HL-60 (cell line): ENCODE data around the gene ABO.

Experiments
- DNase-seq, 2 experiments: peaks; one replicate each; pipeline ENCODE4 v3.0.0-alpha.2; 2010 to 2020; ENCODE audit warnings: low read depth in 1 of 2, low spot score in 1 of 2
- H3K27ac ChIP-seq: fragments of 250-450 bp; sonication (Bioruptor Pico); replicated peaks from 2 replicates; pipeline ENCODE4 v1.5.1; 2020; ENCODE audit warnings: mild to moderate bottlenecking, moderate library complexity
- H3K27me3 ChIP-seq: fragments of 250-450 bp; sonication (Bioruptor Pico); 2 replicates; pipeline ENCODE4 v1.5.1; 2021; ENCODE audit warnings: mild to moderate bottlenecking, moderate library complexity; ENCODE audit not compliant: insufficient read depth, poor library complexity, severe bottlenecking
- H3K4me3 ChIP-seq: replicated peaks from 2 replicates; pipeline ENCODE4 v1.5.1; 2011; ENCODE audit warnings: mild to moderate bottlenecking, control low read depth, low read length; ENCODE audit not compliant: insufficient read depth
- GABPA ChIP-seq: IDR thresholded peaks from 2 replicates; pipeline ENCODE4 v1.6.1; 2012; ENCODE audit warnings: low read depth
- POLR2AphosphoS5 ChIP-seq: IDR thresholded peaks from 2 replicates; pipeline ENCODE4 v1.6.1; 2012; ENCODE audit warnings: low read depth
- SPI1 ChIP-seq: IDR thresholded peaks from 2 replicates; pipeline ENCODE4 v1.6.1; 2012; ENCODE audit warnings: low read depth, mild to moderate bottlenecking, borderline replicate concordance
- TF ChIP-seq, protein P1 (sequence below): IDR thresholded peaks from one replicate; pipeline ENCODE4 v1.5.1; 2011; ENCODE audit warnings: low read length, control low read depth, inconsistent platforms; ENCODE audit not compliant: insufficient read depth
- TF ChIP-seq, protein P2 (sequence below): IDR thresholded peaks from 2 replicates; pipeline ENCODE4 v1.6.1; 2012; ENCODE audit warnings: low read depth; ENCODE audit not compliant: insufficient replicate concordance

ABO gene

GRCh38 chr9:133256686-133257091 lies 18.3 kb downstream of the ABO start:
- Histone ChIP-seq H3K27me3 (no peaks in the 10 kb centered on the region), H3K27ac (no peak overlapping the region), H3K4me3 (no peak overlapping the region)
- TF ChIP-seq, protein P1, sequence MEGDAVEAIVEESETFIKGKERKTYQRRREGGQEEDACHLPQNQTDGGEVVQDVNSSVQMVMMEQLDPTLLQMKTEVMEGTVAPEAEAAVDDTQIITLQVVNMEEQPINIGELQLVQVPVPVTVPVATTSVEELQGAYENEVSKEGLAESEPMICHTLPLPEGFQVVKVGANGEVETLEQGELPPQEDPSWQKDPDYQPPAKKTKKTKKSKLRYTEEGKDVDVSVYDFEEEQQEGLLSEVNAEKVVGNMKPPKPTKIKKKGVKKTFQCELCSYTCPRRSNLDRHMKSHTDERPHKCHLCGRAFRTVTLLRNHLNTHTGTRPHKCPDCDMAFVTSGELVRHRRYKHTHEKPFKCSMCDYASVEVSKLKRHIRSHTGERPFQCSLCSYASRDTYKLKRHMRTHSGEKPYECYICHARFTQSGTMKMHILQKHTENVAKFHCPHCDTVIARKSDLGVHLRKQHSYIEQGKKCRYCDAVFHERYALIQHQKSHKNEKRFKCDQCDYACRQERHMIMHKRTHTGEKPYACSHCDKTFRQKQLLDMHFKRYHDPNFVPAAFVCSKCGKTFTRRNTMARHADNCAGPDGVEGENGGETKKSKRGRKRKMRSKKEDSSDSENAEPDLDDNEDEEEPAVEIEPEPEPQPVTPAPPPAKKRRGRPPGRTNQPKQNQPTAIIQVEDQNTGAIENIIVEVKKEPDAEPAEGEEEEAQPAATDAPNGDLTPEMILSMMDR: no peak
- TF ChIP-seq POLR2AphosphoS5: no peak
- TF ChIP-seq, protein P2, sequence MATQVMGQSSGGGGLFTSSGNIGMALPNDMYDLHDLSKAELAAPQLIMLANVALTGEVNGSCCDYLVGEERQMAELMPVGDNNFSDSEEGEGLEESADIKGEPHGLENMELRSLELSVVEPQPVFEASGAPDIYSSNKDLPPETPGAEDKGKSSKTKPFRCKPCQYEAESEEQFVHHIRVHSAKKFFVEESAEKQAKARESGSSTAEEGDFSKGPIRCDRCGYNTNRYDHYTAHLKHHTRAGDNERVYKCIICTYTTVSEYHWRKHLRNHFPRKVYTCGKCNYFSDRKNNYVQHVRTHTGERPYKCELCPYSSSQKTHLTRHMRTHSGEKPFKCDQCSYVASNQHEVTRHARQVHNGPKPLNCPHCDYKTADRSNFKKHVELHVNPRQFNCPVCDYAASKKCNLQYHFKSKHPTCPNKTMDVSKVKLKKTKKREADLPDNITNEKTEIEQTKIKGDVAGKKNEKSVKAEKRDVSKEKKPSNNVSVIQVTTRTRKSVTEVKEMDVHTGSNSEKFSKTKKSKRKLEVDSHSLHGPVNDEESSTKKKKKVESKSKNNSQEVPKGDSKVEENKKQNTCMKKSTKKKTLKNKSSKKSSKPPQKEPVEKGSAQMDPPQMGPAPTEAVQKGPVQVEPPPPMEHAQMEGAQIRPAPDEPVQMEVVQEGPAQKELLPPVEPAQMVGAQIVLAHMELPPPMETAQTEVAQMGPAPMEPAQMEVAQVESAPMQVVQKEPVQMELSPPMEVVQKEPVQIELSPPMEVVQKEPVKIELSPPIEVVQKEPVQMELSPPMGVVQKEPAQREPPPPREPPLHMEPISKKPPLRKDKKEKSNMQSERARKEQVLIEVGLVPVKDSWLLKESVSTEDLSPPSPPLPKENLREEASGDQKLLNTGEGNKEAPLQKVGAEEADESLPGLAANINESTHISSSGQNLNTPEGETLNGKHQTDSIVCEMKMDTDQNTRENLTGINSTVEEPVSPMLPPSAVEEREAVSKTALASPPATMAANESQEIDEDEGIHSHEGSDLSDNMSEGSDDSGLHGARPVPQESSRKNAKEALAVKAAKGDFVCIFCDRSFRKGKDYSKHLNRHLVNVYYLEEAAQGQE: no peak
- no peak for TF ChIP-seq SPI1
- no peak for TF ChIP-seq GABPA
- no peak for DNase-seq

DNA sequence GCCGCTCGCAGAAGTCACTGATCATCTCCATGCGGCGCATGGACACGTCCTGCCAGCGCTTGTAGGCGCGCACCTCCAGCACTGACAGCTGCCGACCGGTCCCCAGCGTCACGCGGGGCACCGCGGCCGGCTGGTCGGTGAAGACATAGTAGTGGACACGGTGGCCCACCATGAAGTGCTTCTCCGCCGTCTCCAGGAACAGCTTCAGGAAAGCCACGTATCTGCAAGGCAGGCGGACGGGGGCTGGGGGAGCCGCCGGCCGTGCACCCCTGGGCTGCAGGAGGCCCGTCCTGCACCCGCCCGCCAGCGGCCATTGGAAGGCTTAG lies 18.9 kb downstream of the ABO start:
- no peak overlapping the region for H3K4me3 ChIP-seq
- DNase-seq: no peak
- H3K27me3 ChIP-seq: no peaks in the 10 kb centered on the region

DNA sequence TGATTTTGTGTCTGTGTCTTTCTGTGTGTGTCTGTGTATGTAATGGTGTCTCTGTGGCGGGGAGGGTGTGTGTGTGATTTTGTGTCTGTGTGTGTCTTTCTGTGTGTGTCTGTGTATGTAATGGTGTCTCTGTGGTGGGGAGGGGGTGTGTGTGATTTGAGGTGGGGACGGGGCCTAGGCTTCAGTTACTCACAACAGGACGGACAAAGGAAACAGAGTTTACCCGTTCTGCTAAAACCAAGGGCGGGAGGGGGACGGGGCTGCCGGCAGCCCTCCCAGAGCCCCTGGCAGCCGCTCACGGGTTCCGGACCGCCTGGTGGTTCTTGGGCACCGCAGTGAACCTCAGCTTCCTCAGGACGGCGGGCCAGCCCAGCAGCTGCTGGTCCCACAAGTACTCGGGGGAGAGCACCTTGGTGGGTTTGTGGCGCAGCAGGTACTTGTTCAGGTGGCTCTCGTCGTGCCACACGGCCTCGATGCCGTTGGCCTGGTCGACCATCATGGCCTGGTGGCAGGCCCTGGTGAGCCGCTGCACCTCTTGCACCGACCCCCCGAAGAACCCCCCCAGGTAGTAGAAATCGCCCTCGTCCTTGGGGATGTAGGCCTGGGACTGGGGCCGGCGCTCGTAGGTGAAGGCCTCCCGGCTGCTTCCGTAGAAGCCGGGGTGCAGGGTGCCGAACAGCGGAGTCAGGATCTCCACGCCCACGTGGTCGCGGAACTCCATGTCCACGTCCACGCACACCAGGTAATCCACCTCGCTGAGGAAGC lies 19.4 kb downstream of the ABO start:
- Histone ChIP-seq H3K27ac (no peak overlapping the region), H3K4me3 (no peak overlapping the region), H3K27me3 (peaks cover 3% of the 10 kb centered on the region)
- TF ChIP-seq, protein P1: no peak
- no peak for TF ChIP-seq GABPA
- no peak for TF ChIP-seq SPI1
- TF ChIP-seq, protein P2: no peak
- TF ChIP-seq POLR2AphosphoS5: no peak
- no peak for DNase-seq

More for the DNA sequence above, 18.9 kb downstream of the ABO start:
- TF ChIP-seq, protein P1: no peak
- TF ChIP-seq, protein P2: no peak
- TF ChIP-seq GABPA (no peak), SPI1 (no peak), POLR2AphosphoS5 (no peak)
- no peak overlapping the region for H3K27ac ChIP-seq
